Measurements from ENCODE around the gene KIFAP3.

The KIFAP3 gene

GRCh38 chr1:169894424-169895145 is 179.9 kb downstream of the KIFAP3 start:
- Histone ChIP-seq H3K4me3 (ENCODE audit: low read length) (peak overlapping the region; percentile 81), H3K4me1 (ENCODE audit: insufficient read depth, low read length) (peaks cover 11% of the 10 kb centered on the region), H3K9me3 (ENCODE audit: low read length) (no peaks in the 10 kb centered on the region), H3K36me3 (ENCODE audit: insufficient read depth, low read length) (no peaks in the 10 kb centered on the region), H3K27me3 (ENCODE audit: insufficient read depth, low read length) (peaks cover 30% of the 10 kb centered on the region), H2AFZ (ENCODE audit: low read depth, low read length) (peak overlapping the region; percentile 41)

GRCh38 chr1:169893645-169894423 is 180.7 kb downstream of the KIFAP3 start, which contains the start of gene SCYL3:
Gene SCYL3, minus strand, starts transcription at chr1:169893896. Its CDS starts 5,056 bp downstream, at chr1:169888840.
- Histone ChIP-seq H2AFZ (ENCODE audit: low read depth, low read length) (peak within 1 kb of the TSS; percentile 41), H3K4me3 (ENCODE audit: low read length) (peak within 1 kb of the TSS; percentile 81), H3K36me3 (ENCODE audit: insufficient read depth, low read length) (no peaks in the 10 kb centered on the region), H3K4me1 (ENCODE audit: insufficient read depth, low read length) (peaks cover 11% of the 10 kb centered on the region), H3K9me3 (ENCODE audit: low read length) (no peaks in the 10 kb centered on the region), H3K27me3 (ENCODE audit: insufficient read depth, low read length) (peaks cover 25% of the 10 kb centered on the region)

GRCh38 chr1:169892927-169893644 is 181.4 kb downstream of the KIFAP3 start:
- Histone ChIP-seq H3K36me3 (ENCODE audit: insufficient read depth, low read length) (peaks cover 6% of the 10 kb centered on the region), H3K4me3 (ENCODE audit: low read length) (peak overlapping the region; percentile 81), H3K4me1 (ENCODE audit: insufficient read depth, low read length) (peaks cover 11% of the 10 kb centered on the region), H3K27me3 (ENCODE audit: insufficient read depth, low read length) (peaks cover 22% of the 10 kb centered on the region), H3K9me3 (ENCODE audit: low read length) (no peaks in the 10 kb centered on the region), H2AFZ (ENCODE audit: low read depth, low read length) (peak overlapping the region; percentile 41)

GRCh38 chr1:169892176-169892926 is 182.1 kb downstream of the KIFAP3 start:
- no peaks in the 10 kb centered on the region for H3K9me3 ChIP-seq (ENCODE audit: low read length)
- peaks cover 17% of the 10 kb centered on the region for H3K27me3 ChIP-seq (ENCODE audit: insufficient read depth, low read length)
- peaks cover 11% of the 10 kb centered on the region for H3K4me1 ChIP-seq (ENCODE audit: insufficient read depth, low read length)
- no peak overlapping the region for H2AFZ ChIP-seq (ENCODE audit: low read depth, low read length)
- peaks cover 7% of the 10 kb centered on the region for H3K36me3 ChIP-seq (ENCODE audit: insufficient read depth, low read length)
- peak overlapping the region; percentile 81 for H3K4me3 ChIP-seq (ENCODE audit: low read length)

GRCh38 chr1:169891539-169891885 is 183.0 kb downstream of the KIFAP3 start:
- Histone ChIP-seq H2AFZ (ENCODE audit: low read depth, low read length) (no peak overlapping the region), H3K4me3 (ENCODE audit: low read length) (no peak overlapping the region), H3K9me3 (ENCODE audit: low read length) (no peaks in the 10 kb centered on the region)

GRCh38 chr1:169890761-169891538 is 183.5 kb downstream of the KIFAP3 start:
- Histone ChIP-seq H3K9me3 (ENCODE audit: low read length) (no peaks in the 10 kb centered on the region), H3K36me3 (ENCODE audit: insufficient read depth, low read length) (peaks cover 18% of the 10 kb centered on the region), H3K4me3 (ENCODE audit: low read length) (no peak overlapping the region), H3K27me3 (ENCODE audit: insufficient read depth, low read length) (peaks cover 3% of the 10 kb centered on the region), H3K4me1 (ENCODE audit: insufficient read depth, low read length) (peaks cover 11% of the 10 kb centered on the region), H2AFZ (ENCODE audit: low read depth, low read length) (no peak overlapping the region)

More at GRCh38 chr1:169891539-169891885, 183.0 kb downstream of the KIFAP3 start:
- peaks cover 14% of the 10 kb centered on the region for H3K36me3 ChIP-seq (ENCODE audit: insufficient read depth, low read length)
- peaks cover 11% of the 10 kb centered on the region for H3K4me1 ChIP-seq (ENCODE audit: insufficient read depth, low read length)
- H3K27me3 ChIP-seq (ENCODE audit: insufficient read depth, low read length) = peaks cover 8% of the 10 kb centered on the region

- no peak overlapping the region for H3K4me3 ChIP-seq (ENCODE audit: low read length)
- peaks cover 11% of the 10 kb centered on the region for H3K4me1 ChIP-seq (ENCODE audit: insufficient read depth, low read length)
- H2AFZ ChIP-seq (ENCODE audit: low read depth, low read length) = no peak overlapping the region
- H3K9me3 ChIP-seq (ENCODE audit: low read length) = no peaks in the 10 kb centered on the region
- no peaks in the 10 kb centered on the region for H3K27me3 ChIP-seq (ENCODE audit: insufficient read depth, low read length)
- H3K36me3 ChIP-seq (ENCODE audit: insufficient read depth, low read length) = peaks cover 20% of the 10 kb centered on the region
These were observed 184.6 kb downstream of the KIFAP3 start for GRCh38 chr1:169889871-169890270.

GRCh38 chr1:169886931-169887330 is 187.6 kb downstream of the KIFAP3 start:
- no peaks in the 10 kb centered on the region for H3K4me1 ChIP-seq (ENCODE audit: insufficient read depth, low read length)
- H3K36me3 ChIP-seq (ENCODE audit: insufficient read depth, low read length) = peaks cover 24% of the 10 kb centered on the region
- no peak overlapping the region for H3K4me3 ChIP-seq (ENCODE audit: low read length)
- H2AFZ ChIP-seq (ENCODE audit: low read depth, low read length) = no peak overlapping the region
- no peaks in the 10 kb centered on the region for H3K9me3 ChIP-seq (ENCODE audit: low read length)
- H3K27me3 ChIP-seq (ENCODE audit: insufficient read depth, low read length) = no peaks in the 10 kb centered on the region

- Histone ChIP-seq H2AFZ (ENCODE audit: low read depth, low read length) (no peak overlapping the region), H3K36me3 (ENCODE audit: insufficient read depth, low read length) (peaks cover 25% of the 10 kb centered on the region), H3K27me3 (ENCODE audit: insufficient read depth, low read length) (no peaks in the 10 kb centered on the region), H3K4me1 (ENCODE audit: insufficient read depth, low read length) (no peaks in the 10 kb centered on the region), H3K9me3 (ENCODE audit: low read length) (no peaks in the 10 kb centered on the region), H3K4me3 (ENCODE audit: low read length) (no peak overlapping the region)
These were observed 188.1 kb downstream of the KIFAP3 start for GRCh38 chr1:169886422-169886821.

GRCh38 chr1:169885207-169885606 is 189.3 kb downstream of the KIFAP3 start:
- H3K9me3 ChIP-seq (ENCODE audit: low read length) = no peaks in the 10 kb centered on the region
- H3K36me3 ChIP-seq (ENCODE audit: insufficient read depth, low read length) = peaks cover 25% of the 10 kb centered on the region
- H2AFZ ChIP-seq (ENCODE audit: low read depth, low read length) = no peak overlapping the region
- no peaks in the 10 kb centered on the region for H3K4me1 ChIP-seq (ENCODE audit: insufficient read depth, low read length)
- no peak overlapping the region for H3K4me3 ChIP-seq (ENCODE audit: low read length)
- H3K27me3 ChIP-seq (ENCODE audit: insufficient read depth, low read length) = no peaks in the 10 kb centered on the region

GRCh38 chr1:169884634-169885033 is 189.9 kb downstream of the KIFAP3 start:
- H2AFZ ChIP-seq (ENCODE audit: low read depth, low read length) = no peak overlapping the region
- no peaks in the 10 kb centered on the region for H3K4me1 ChIP-seq (ENCODE audit: insufficient read depth, low read length)
- H3K9me3 ChIP-seq (ENCODE audit: low read length) = no peaks in the 10 kb centered on the region
- peaks cover 25% of the 10 kb centered on the region for H3K36me3 ChIP-seq (ENCODE audit: insufficient read depth, low read length)
- H3K27me3 ChIP-seq (ENCODE audit: insufficient read depth, low read length) = no peaks in the 10 kb centered on the region
- no peak overlapping the region for H3K4me3 ChIP-seq (ENCODE audit: low read length)

GRCh38 chr1:169882039-169882511 is 192.4 kb downstream of the KIFAP3 start:
- H3K27me3 ChIP-seq (ENCODE audit: insufficient read depth, low read length) = no peaks in the 10 kb centered on the region
- H3K4me1 ChIP-seq (ENCODE audit: insufficient read depth, low read length) = no peaks in the 10 kb centered on the region
- no peak overlapping the region for H3K4me3 ChIP-seq (ENCODE audit: low read length)
- H3K36me3 ChIP-seq (ENCODE audit: insufficient read depth, low read length) = peaks cover 28% of the 10 kb centered on the region
- H3K9me3 ChIP-seq (ENCODE audit: low read length) = no peaks in the 10 kb centered on the region
- H2AFZ ChIP-seq (ENCODE audit: low read depth, low read length) = no peak overlapping the region
